Measurements from ENCODE around the gene SLC25A29. TPM values are rescaled to one million over a fixed set of nuclear protein-coding genes. Genes with fewer than 3 reads are reported as not detected.

SLC25A29 gene
- total and polyA plus RNA-seq, 2 of the 4 experiments (the other 2 are of a cell fraction) = 6.5 to 37.7 TPM

DNA sequence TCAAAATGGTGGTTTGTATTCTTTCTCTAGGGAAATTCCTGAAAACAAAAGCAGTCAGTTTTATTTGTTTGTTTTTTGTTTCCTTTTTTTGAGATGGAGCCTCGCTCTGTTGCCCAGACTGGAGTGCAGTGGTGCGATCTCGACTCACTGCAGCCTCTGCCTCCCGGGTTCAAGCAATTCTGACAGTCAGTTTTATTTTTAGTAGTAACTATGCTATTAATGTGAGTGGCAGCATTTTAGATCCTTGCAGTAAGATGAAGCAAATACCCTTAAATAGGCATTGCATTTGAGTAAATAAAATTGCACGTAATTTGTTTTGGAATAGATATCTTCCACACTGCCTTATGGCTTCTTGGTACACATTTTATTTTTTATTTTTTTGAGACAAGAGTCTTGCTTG, 43.7 kb downstream of the SLC25A29 start:
- Histone ChIP-seq H3K4me1 (ENCODE audit: control insufficient read depth, insufficient read depth, low read length) (peaks cover 10% of the 10 kb centered on the region), H4K20me1 (ENCODE audit: insufficient read depth, low read length) (peaks cover 94% of the 10 kb centered on the region), H3K4me3 (ENCODE audit: insufficient read depth, low read depth, low read length) (no peak overlapping the region), H4K91ac (ENCODE audit: insufficient read depth, low read depth, low read length) (no peak overlapping the region), H3K23ac (ENCODE audit: low read depth, low read length) (no peak overlapping the region), H2BK15ac (ENCODE audit: low read depth, low read length) (no peak overlapping the region), H2BK5ac (ENCODE audit: low read depth, low read length, poor library complexity, severe bottlenecking) (no peak overlapping the region), H2AK5ac (ENCODE audit: low read depth, low read length) (no peak overlapping the region), H2BK120ac (ENCODE audit: low read depth, low read length) (no peak overlapping the region), H3K9me3 (ENCODE audit: control insufficient read depth, insufficient read depth, low read length) (no peaks in the 10 kb centered on the region), H3K9me1 (ENCODE audit: insufficient read depth, low read length) (peaks cover 16% of the 10 kb centered on the region), H3K4me2 (ENCODE audit: low read depth, low read length) (no peak overlapping the region), H3K18ac (ENCODE audit: low read depth, low read length) (no peak overlapping the region), H3K9ac (ENCODE audit: low read depth, low read length) (no peak overlapping the region), H2BK20ac (ENCODE audit: low read depth, low read length) (no peak overlapping the region), H2AFZ (replicated peaks; ENCODE audit: low read length, poor library complexity) (no peak overlapping the region), H4K8ac (ENCODE audit: low read depth in 2 of 2, low read length in 2 of 2) (no peak overlapping the region), H3K56ac (ENCODE audit: extremely low read depth, insufficient read depth, low read length) (no peak overlapping the region), H3K36me3 (ENCODE audit: control insufficient read depth, insufficient read depth, low read length) (peaks cover 18% of the 10 kb centered on the region), H2AK9ac (replicated peaks; ENCODE audit: low read depth, low read length, poor library complexity) (no peak overlapping the region), H4K5ac (ENCODE audit: low read depth, low read length) (no peak overlapping the region), H3K27me3 (ENCODE audit: control insufficient read depth, insufficient read depth, low read length) (no peaks in the 10 kb centered on the region), H3K79me1 (ENCODE audit: low read depth in 1 of 2, low read length in 2 of 2) (peaks cover 21 to 82% of the 10 kb centered on the region in 2 experiments), H3K4ac (ENCODE audit: low read depth, low read length) (no peak overlapping the region), H3K27ac (ENCODE audit: insufficient read depth, low read length) (no peak overlapping the region), H3K14ac (replicated peaks; ENCODE audit: low read depth, low read length) (no peak overlapping the region)
- no TSS peak for BruUV-seq (replicated peaks)
- intact Hi-C loops (cut with micrococcal nuclease) = no loop called here
- DNase-seq = no peak
- WGBS, 2 experiments (ENCODE audit: extremely low coverage in 2 of 2, insufficient read length in 1 of 2) = no CpG with 5 or more reads among the region's 5 CpGs
- CTCF ChIA-PET = interaction anchor here (0.6 to 1.5 kb wide), 2 partner anchors 14 to 40 kb away, joined by 3 to 4 read pairs; no protein-coding TSS in a partner anchor
- POLR2A ChIA-PET (ENCODE audit: unreplicated experiment) = no interaction called here
- no peak for ATAC-seq (ENCODE audit: low read depth)
- in situ Hi-C loops (cut with MboI; ENCODE audit: low sequenced_read_pairs) = no loop called here
- TF ChIP-seq BHLHE40 (IDR thresholded peaks at IDR 0.05; ENCODE audit: low read depth, low read length) (no peak), POLR2A (IDR thresholded peaks at IDR 0.05; ENCODE audit: low read depth, low read length) (no peak), CEBPB (IDR thresholded peaks at IDR 0.05; ENCODE audit: low read depth, low read length) (no peak), MXI1 (IDR thresholded peaks at IDR 0.05; ENCODE audit: borderline replicate concordance, low read depth, low read length) (no peak), NFE2L2 (IDR thresholded peaks at IDR 0.05; ENCODE audit: low read depth, low read length) (no peak), MAFK (IDR thresholded peaks at IDR 0.05; ENCODE audit: low read depth, low read length) (no peak), CHD1 (IDR thresholded peaks at IDR 0.05; ENCODE audit: low read depth, low read length) (no peak), SMC3 (IDR thresholded peaks at IDR 0.05; ENCODE audit: low read depth, low read length) (no peak), RCOR1 (IDR thresholded peaks at IDR 0.05; ENCODE audit: insufficient replicate concordance, low read length) (no peak), RAD21 (IDR thresholded peaks at IDR 0.05; ENCODE audit: low read length) (no peak), MAZ (IDR thresholded peaks at IDR 0.05; ENCODE audit: borderline replicate concordance, low read depth, low read length) (no peak), FOS (IDR thresholded peaks at IDR 0.05; ENCODE audit: low read depth, low read length) (no peak), RFX5 (IDR thresholded peaks at IDR 0.05; ENCODE audit: low read depth, low read length) (no peak)
- TF ChIP-seq, protein P1, sequence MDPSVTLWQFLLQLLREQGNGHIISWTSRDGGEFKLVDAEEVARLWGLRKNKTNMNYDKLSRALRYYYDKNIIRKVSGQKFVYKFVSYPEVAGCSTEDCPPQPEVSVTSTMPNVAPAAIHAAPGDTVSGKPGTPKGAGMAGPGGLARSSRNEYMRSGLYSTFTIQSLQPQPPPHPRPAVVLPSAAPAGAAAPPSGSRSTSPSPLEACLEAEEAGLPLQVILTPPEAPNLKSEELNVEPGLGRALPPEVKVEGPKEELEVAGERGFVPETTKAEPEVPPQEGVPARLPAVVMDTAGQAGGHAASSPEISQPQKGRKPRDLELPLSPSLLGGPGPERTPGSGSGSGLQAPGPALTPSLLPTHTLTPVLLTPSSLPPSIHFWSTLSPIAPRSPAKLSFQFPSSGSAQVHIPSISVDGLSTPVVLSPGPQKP (IDR thresholded peaks at IDR 0.05; ENCODE audit: borderline replicate concordance, low read depth, low read length) = no peak
- TF ChIP-seq, protein P2, sequence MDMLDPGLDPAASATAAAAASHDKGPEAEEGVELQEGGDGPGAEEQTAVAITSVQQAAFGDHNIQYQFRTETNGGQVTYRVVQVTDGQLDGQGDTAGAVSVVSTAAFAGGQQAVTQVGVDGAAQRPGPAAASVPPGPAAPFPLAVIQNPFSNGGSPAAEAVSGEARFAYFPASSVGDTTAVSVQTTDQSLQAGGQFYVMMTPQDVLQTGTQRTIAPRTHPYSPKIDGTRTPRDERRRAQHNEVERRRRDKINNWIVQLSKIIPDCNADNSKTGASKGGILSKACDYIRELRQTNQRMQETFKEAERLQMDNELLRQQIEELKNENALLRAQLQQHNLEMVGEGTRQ (IDR thresholded peaks at IDR 0.05; ENCODE audit: low read depth, low read length) = no peak
- TF ChIP-seq, protein P3, sequence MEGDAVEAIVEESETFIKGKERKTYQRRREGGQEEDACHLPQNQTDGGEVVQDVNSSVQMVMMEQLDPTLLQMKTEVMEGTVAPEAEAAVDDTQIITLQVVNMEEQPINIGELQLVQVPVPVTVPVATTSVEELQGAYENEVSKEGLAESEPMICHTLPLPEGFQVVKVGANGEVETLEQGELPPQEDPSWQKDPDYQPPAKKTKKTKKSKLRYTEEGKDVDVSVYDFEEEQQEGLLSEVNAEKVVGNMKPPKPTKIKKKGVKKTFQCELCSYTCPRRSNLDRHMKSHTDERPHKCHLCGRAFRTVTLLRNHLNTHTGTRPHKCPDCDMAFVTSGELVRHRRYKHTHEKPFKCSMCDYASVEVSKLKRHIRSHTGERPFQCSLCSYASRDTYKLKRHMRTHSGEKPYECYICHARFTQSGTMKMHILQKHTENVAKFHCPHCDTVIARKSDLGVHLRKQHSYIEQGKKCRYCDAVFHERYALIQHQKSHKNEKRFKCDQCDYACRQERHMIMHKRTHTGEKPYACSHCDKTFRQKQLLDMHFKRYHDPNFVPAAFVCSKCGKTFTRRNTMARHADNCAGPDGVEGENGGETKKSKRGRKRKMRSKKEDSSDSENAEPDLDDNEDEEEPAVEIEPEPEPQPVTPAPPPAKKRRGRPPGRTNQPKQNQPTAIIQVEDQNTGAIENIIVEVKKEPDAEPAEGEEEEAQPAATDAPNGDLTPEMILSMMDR (conservative IDR thresholded peaks at IDR 0.05; ENCODE audit: low read depth, low read length) = no peak
- dilution Hi-C loops (cut with HindIII; ENCODE audit: low sequenced_read_pairs, unreplicated experiment) = no loop called here

Data from IMR-90 (cell line).